Thoracic aorta (tissue), 2 donors: ENCODE measurements around the gene POP5. TPM values are rescaled to one million over a fixed set of nuclear protein-coding genes. Genes with fewer than 3 reads are reported as not detected.

Experiments
- ATAC-seq: fragments of 150-250 bp; one replicate; pipeline ENCODE4 v1.8.0; 2017; ENCODE audit warnings: low read depth; ENCODE audit not compliant: insufficient number of reproducible peaks, low FRiP score
- DNase-seq: peaks from one replicate; pipeline ENCODE4 v3.0.0-alpha.2; 2020; ENCODE audit warnings: low spot score
- H3K27ac ChIP-seq, 2 donors: fragments of 200-600 bp; sonication (generic); 1 replicate in 1 of 2; 2 replicates in 1 of 2; pipeline ENCODE4 v1.5.1; 2016; ENCODE audit warnings: mild to moderate bottlenecking in 2 of 2, moderate library complexity in 2 of 2
- H3K27me3 ChIP-seq: fragments of 200-600 bp; sonication (generic); replicated peaks from 2 replicates; pipeline ENCODE4 v1.6.0; 2016; ENCODE audit warnings: mild to moderate bottlenecking; ENCODE audit not compliant: insufficient read depth
- H3K36me3 ChIP-seq: fragments of 200-600 bp; sonication (generic); one replicate; pipeline ENCODE4 v1.5.1; 2016
- H3K4me1 ChIP-seq, 2 donors: fragments of 200-600 bp; sonication (generic); 1 replicate in 1 of 2; 2 replicates in 1 of 2; pipeline versions ENCODE4 v1.5.1 to v1.6.0; 2016; ENCODE audit warnings: low read depth in 2 of 2, mild to moderate bottlenecking in 1 of 2; ENCODE audit not compliant: control insufficient read depth in 1 of 2
- H3K4me3 ChIP-seq: fragments of 200-600 bp; sonication (generic); 2 replicates; pipeline ENCODE4 v1.5.1; 2016; ENCODE audit warnings: mild to moderate bottlenecking
- H3K9me3 ChIP-seq: fragments of 200-600 bp; sonication (generic); 2 replicates; pipeline ENCODE4 v1.5.1; 2016
- CTCF ChIP-seq: fragments of 200-600 bp; sonication (generic); IDR thresholded peaks from one replicate; pipeline ENCODE4 v1.5.1; 2019; ENCODE audit warnings: antibody characterized with exemption
- total RNA-seq, 2 donors: library from RNA; depleted of rRNA; stranded (reverse); fragments of >200 nt; gene quantifications; one replicate each; pipeline versions ENCODE4 v1.1.0 to v1.2.3, GENCODE V29; 2016

Gene POP5
- total RNA-seq, 2 donors from 2014 or later = 22.3 to 42.4 TPM

- TF ChIP-seq CTCF = no peak
- no peak overlapping the region for H3K4me3 ChIP-seq
- peaks cover 7 to 33% of the 10 kb centered on the region in 2 donors for H3K4me1 ChIP-seq
- ATAC-seq (no peak), DNase-seq (no peak)
- no peak overlapping the region for H3K27ac ChIP-seq
- H3K9me3 ChIP-seq = no peaks in the 10 kb centered on the region
- peaks cover 42% of the 10 kb centered on the region for H3K36me3 ChIP-seq
- H3K27me3 ChIP-seq = no peaks in the 10 kb centered on the region
These were observed 2.0 kb downstream of the POP5 start for GRCh38 chr12:120579179-120579578.

- peak overlapping the region in 1 of 2 donors; percentile 9 for H3K27ac ChIP-seq
- DNase-seq (no peak), ATAC-seq (peak; percentile 14)
- peaks cover 61% of the 10 kb centered on the region for H3K36me3 ChIP-seq
- no peaks in the 10 kb centered on the region for H3K9me3 ChIP-seq
- TF ChIP-seq CTCF = no peak
- H3K27me3 ChIP-seq = no peaks in the 10 kb centered on the region
- no peak overlapping the region for H3K4me3 ChIP-seq
- H3K4me1 ChIP-seq = peaks cover 0 to 20% of the 10 kb centered on the region in 2 donors
These were observed 7.1 kb downstream of the POP5 start for GRCh38 chr12:120574106-120574505.

GRCh38 chr12:120573560-120573959 lies 7.6 kb downstream of the POP5 start:
- peak overlapping the region in 1 of 2 donors; percentile 9 for H3K27ac ChIP-seq
- H3K36me3 ChIP-seq = peaks cover 62% of the 10 kb centered on the region
- H3K9me3 ChIP-seq = no peaks in the 10 kb centered on the region
- no peaks in the 10 kb centered on the region for H3K27me3 ChIP-seq
- H3K4me3 ChIP-seq = no peak overlapping the region
- peaks cover 0 to 20% of the 10 kb centered on the region in 2 donors for H3K4me1 ChIP-seq
- ATAC-seq (no peak), DNase-seq (no peak)
- no peak for TF ChIP-seq CTCF

- no peak for DNase-seq
- Histone ChIP-seq H3K27me3 (no peaks in the 10 kb centered on the region), H3K36me3 (peaks cover 62% of the 10 kb centered on the region), H3K9me3 (no peaks in the 10 kb centered on the region), H3K4me1 (peaks cover 0 to 20% of the 10 kb centered on the region in 2 donors), H3K27ac (no peak overlapping the region), H3K4me3 (no peak overlapping the region)
- no peak for TF ChIP-seq CTCF
- no peak for ATAC-seq
These were observed 9.9 kb downstream of the POP5 start for GRCh38 chr12:120571299-120571698.

- H3K27ac ChIP-seq = no peak overlapping the region
- ATAC-seq (no peak), DNase-seq (no peak)
- H3K36me3 ChIP-seq = peaks cover 82% of the 10 kb centered on the region
- H3K9me3 ChIP-seq = no peaks in the 10 kb centered on the region
- no peaks in the 10 kb centered on the region for H3K4me1 ChIP-seq
- no peak overlapping the region for H3K4me3 ChIP-seq
- H3K27me3 ChIP-seq = no peaks in the 10 kb centered on the region
- TF ChIP-seq CTCF = no peak
These were observed 17.7 kb downstream of the POP5 start for GRCh38 chr12:120563495-120563894.
